Measurements from ENCODE around the gene DDX60.

- TF ChIP-seq CTCF (IDR thresholded peaks at IDR 0.05) (no peak), POLR2AphosphoS5 (IDR thresholded peaks at IDR 0.05) (no peak)
Measured at GRCh38 chr4:168367065-168367464, 48.5 kb upstream of the DDX60 start.
